Stimulated activated CD8-positive, alpha-beta memory T cell treated with anti-CD3 and anti-CD28 coated beads, Interleukin-2, amount 100 ng/mL, for 1 hour (primary cell): ENCODE measurements around the gene DTD2.
"Not testable (repeated sequence)": the region's sequence is repeated elsewhere in the genome, so short reads cannot be mapped to it uniquely, and the experiment has no call there.

ENCODE experiments used
- DNase-seq, 2 donors: peaks; one replicate each; pipeline ENCODE4 v3.0.0-alpha.2; 2020; ENCODE audit warnings: low read depth in 2 of 2

Gene DTD2

DNA sequence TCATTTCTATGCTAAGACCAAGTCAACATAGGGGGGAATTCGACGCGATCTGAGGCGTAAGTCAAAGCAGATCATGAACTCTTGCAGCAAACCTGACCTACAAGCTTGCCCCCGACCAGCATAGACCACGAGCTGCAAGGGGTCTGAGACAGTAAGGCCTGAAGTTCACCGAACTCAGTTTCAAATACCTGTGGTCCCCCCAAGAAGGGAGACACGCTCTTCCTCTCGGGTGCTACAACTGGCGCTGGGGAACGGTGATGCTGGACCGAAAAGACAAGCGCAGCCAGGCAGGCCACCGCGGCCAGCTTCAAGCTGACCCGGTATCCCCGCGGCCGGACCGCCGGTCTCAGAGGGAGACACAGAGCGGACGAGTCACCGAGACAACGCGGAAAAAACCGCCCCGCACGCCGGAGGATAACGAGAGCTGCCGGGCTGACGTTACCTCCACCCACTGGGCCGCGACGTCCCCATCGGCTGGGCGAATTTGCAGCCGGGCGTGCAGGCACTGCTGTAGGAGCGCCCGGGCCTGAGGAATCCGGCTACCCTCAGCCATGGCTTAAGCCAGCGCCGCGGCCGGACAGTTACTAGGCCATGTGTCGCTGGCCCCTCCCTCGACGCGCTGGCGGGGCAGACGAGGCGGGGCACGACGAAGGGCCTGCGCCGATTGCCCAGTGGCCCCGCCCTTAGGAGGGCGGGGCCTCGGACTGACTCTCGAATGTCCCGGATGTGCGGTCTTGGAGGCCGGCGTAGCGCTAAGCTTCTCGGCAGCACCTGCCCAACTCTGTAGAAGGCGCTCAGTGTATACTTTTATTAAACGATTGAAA is at the start of gene DTD2:
Gene DTD2, minus strand, starts transcription at position 666 of the 824 bp plus-strand sequence. Its CDS starts 113 bp downstream, at position 553.
- peak; percentile 86 for DNase-seq

DNA sequence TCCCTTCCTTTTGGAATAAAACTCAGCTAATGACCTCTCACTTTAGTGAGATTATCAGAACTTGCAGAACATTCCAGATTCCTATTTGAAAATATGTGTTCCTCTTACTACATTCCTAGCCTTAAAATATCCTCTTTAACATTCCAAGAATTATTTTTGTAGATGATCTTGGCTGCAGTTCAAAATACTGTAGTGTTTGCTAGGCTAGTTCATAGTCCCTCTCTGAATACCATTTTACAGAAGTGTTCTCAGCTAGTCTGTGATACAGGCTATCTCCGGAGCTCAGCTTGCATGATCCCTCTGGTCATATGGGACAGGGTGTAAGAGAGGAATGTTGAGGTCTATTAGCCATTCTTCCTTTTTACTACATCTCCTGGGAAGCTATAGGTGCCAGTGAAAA is 48.1 kb upstream of the DTD2 start:
- DNase-seq = no peak

DNA sequence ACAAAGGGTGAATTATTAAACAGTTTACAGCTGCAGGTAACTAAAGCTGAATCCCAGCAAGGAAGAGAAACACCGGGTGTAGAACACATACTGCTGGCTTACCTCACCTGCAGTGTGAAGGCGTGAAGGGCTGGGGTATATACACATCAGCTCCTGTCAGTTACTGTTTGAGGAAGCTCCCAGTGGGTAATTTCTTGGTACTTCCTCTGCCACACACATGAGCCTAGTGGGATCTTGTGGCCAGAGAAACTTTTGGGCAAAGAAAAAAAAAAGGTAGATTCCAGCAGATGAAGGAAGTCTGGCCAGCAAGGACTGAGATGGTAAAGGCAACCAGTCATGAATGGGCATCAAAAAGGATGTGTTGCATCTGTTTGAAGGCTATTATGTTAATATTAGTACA is 44.6 kb upstream of the DTD2 start:
- DNase-seq = no peak

DNA sequence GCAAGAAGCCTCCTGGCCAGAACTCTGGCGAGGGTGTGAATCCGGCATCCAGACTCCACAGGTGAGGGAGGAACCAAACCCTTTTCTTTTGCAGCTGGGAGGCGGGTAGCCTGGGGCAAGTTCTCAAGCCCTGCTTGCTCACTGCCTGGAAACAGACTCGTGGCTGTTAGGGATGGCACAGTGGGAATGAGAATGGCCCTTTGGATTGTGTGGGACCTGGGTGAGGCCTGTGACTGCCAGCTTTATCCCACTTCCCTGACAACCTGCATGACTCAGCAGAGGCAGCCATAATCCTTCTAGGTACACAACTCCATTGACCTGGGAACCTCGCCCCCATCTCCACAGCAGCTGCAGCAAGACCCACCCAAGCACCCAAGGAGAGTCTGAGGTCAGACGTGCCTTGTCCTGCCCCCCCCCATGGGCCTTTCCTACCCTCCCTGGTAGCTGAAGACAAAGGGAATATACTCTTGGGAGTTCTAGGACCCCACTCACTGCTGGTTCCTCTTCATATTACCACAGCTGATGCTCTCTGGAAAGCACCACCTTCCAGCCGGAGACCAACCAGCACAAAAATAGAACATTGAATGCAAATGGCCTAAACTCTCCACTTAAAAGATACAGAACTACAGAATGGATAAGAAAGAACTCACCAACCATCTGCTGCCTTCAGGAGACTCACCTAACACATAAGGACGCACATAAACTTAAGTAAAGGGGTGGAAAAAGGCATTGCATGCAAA is 35.6 kb upstream of the DTD2 start:
- DNase-seq = no peak

DNA sequence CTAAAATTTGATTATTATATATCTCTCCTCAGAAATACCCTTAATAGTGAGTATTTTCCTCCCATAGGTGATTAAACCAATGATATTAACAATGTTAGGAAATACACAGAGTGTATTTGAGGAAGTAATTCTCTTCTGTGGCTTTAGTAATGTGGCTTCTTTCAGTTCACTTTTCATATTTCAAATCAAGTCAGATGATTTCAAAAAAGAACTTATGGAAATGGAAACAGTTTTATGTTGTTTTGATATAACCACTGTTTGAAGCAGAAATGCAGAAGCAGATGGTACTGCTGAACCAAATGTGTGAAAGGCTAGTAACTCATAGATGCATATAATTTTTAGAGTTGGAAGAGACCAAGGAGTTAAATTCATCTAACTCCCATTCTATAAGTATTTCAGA is 32.4 kb upstream of the DTD2 start:
- no peak for DNase-seq

DNA sequence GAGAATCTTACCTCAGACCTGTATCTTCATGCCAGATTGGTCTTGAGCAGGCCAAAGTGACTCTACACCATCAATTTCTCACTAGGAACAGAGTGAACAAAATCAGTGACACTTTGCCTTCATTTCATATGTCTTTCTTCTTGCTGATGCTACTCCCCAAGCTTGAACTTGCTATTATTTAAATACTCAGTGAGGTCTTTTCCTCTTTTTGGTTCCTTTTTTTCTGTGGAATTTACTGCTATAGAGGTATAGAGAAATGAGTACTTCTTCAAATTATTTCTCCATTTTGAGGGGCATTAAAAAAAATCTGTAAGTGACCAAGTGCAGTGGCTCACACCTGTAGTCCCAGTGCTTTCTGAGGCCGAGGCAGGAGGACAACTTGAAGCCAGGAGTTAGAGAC is 30.6 kb upstream of the DTD2 start, which contains the start of gene GPR33:
Gene GPR33, minus strand, starts transcription at position 154 of the 400 bp plus-strand sequence. CDS start 4,074 bp downstream, outside the sequence.
- DNase-seq = no peak

DNA sequence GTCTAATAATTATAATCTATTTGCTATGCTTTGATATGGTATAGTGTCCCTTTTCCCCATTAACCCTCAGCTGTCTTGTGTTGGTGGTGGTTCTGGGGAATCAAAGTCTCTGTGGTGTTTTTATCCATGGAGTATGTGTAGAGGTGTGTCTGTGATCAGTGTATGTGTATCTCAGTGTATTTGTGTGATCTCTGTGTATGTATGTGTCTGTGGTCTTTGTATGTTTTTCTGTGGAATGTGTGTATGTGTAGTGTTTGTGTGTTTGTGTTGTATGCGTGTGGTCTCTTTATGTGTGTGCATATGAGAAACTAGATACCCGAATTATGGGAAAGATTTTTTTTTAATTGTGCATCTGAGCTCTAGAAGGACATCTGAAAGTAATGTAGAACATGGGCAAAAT is 29.5 kb upstream of the DTD2 start:
- no peak for DNase-seq

DNA sequence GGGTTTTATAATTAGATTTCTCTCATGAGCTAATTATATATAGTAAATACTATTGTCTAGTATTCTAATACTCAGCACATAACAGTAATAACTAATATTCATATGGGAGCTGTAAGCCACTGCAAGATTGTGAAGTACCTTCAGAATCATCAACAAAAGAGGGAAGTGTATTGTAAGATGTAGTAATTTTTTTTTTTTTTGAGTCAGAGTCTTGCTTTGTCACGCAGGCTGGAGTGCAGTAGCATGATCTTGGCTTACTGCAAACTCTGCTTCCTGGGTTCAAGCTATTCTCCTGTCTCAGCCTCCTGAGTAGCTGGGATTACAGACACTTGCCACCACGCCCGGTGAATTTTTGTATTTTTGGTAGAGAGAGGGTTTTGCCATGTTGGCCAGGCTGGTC is 27.4 kb upstream of the DTD2 start:
- DNase-seq = no peak

DNA sequence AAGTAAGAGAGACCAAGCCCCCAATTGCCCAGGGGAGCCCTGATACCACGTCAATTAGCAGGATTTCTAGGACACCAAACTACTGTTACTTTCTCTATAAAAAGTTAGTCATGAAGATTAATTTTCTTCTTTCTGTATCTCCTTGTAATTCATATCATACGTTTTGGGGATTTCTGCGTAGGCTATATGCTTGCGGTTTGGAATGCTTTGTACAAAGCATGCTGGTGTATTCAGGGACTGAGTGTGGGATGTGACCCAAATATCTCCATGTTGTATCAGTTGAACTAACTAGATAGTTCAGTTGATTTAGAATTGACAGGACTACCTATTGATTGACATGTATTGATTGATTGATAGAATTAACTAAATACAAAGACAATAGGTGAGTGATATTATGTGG is 22.9 kb upstream of the DTD2 start:
- DNase-seq = no peak

DNA sequence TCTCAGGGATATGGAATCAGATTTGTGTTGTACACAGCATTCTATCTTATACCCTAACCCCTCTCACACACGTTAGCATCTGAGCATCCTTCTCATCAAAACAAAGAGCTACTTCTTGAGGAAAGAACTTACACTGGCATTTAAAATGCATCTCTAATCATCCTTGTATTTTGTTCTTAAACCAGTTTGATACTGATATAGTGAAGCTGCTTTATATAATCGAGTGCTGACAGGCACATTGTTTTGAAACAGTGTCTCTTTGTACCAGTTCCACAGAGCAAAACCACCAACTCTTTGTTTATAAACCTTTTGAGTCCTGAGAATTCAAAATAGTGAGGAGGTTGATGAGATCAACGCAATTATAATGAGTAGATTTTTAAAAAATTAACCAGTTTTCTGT is 21.7 kb upstream of the DTD2 start:
- no peak for DNase-seq

DNA sequence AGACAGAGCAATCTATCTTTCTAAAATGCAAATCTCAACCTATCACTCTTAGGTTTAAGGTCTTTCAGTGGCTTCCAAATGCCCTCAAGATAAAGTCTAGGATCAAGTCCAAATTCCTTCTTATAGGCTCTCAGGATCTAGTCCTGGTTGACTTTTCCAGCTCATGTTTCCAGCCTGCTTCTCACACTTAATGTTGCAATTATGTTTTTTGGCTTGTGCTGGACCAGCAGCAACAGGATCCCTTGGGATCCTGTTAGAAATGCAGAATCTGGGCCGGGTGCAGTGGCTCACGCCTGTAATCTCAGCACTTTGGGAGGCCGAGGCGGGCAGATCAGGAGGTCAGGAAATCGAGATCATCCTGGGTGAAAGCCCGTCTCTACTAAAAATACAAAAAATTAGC is 19.9 kb upstream of the DTD2 start:
- no peak for DNase-seq

DNA sequence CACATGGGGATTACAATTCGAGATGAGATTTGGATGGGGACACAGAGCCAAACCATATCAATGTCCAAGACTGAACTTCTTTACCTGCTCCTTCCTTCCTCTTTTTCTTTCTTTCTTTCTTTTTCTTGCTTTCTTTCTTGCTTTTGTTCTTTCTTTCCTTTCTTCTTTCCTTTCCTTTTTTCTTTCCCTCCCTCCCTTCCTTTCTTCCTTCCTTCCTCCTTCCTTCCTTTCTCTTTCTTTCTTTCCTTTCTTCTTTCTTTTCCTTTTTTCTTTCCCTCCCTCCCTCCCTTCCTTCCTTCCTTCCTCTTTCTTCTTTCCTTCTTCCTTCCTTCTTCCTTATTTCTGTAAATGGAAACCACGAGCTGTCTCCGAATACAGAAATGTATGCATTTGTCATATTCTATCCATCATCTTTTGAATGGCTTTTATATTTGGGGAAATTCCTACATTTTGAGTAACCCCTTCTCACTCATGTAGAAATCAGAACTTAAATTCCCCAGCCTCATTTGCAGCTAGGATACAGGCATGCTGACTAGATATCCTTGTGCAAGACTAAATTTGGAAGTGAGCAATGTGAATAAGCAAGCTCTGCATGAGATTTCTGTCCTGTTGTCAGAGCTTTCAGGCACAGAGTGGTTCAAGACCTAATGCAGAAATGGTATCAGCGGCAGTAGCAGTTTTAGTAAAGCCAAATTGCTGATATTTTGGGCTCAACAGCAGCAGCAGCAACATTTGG is 19.0 kb upstream of the DTD2 start:
- DNase-seq = no peak

DNA sequence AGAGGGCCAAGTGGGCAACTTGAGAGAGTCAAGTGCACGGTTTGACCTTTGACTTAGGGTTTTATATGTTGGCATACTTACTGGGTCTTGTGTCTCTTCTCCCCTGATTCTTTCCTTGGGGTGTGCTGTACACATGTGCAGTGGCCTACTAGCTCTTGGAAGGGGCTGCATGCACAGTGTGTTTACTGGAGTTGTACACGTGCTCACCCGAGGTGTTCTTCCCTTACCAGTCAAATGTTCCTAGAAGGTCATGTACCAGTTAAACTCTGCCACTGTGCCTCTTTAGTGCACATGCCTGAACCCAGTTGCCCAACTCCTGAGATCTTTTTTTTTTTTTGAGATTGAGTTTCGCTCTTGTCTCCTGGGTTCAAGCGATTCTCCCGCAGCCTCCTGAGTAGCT is 9.2 kb upstream of the DTD2 start:
- no peak for DNase-seq

DNA sequence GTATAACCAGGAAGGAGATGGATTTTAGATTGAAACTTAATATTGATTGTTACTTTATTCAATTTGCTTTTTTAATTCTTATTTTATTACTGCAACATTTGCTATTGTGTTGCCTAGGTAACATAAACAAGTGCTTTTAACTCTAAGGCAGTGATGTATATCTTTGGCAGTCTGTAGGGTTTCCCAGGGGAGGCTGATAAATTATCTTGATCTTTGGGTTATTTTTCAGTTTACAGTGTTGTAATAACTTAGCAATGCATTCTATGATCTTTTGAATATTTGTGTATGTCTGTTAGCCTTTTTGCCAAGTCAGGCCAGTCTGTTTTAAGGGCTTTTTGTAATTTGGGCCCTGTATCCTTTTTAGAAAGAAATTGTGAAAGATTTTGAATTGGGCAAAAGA is 7.8 kb upstream of the DTD2 start:
- DNase-seq = no peak

DNA sequence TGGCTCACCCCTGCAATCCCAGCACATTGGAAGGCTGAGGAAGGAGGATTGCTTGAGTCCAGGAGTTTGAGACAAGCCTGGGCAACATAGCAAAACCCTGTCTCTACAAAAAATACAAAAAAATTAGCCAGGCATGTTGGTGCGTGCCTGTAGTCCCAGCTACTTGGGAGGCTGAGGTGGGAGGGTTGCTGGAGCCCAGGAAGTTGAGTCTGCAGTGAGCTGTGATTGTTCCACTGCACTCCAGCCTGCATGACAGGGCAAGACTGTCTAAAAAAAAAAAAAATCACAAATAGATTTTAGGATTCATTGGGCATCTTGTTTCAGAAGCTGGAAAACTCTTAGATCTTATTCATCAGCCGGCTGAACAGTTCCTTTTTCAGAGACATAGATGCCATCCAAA is 5.1 kb upstream of the DTD2 start:
- DNase-seq = not testable (repeated sequence)

DNA sequence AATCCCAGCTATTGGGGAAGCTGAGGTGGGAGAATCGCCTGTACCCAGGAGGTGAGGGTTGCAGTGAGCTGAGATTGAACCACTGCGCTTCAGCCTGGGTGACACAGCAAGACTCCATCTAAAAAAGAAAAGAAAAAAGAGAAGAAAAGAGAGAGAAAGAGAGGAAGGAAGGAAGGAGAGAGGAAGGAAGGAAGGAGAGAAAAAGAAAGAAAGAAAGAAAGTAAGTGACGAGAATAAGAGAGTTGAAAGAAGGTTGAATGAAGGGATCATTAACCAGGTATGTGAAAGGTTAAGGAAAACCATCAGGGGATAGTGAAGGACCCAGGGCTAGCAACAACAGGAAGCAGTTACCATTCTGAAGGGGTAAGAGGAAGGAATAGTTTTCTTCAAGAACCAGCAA is 4.2 kb upstream of the DTD2 start:
- DNase-seq = no peak

DNA sequence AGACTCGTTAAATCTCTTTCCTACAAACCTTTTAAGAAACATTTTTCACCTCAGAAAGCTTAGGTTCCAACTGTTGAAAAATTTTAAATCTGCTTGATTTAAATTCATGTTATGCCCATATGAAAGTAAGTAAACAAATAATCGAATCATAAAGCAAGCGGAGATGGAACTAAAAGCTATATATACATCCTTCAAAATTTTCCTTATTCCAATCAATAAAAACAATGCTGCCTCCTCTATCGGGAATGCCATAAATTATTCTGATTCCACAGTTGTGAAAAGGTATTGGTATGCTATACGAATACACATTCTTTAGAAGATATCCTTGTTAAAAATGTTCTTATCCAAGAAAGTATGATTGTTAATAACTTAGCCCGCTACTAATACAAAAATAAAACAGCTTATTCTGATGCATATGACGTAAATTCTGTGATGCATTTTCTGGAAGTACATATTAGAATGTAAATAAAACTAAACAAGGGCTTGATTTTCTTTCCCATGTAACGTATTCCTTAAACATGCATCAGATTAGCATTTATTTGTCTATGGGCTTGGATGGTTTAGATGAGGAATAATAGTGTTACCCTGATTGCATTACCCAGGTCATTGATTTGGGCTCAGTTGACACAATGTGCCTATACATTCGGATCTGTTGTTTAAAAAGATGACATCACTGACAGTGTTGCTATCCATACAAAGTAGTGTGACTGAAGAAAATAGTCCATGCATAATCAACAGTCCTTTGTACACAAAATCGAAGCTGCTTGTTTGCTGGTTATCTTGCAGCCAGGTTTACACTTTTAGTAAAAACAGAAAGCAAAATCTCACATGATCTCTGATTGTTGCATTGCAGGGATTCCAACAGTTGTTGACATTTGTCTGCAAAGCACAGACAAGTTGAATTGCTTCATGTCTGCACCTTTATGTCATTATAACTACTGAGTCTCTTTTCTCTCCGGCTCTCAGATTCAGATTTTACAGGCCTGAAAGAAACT is 656 bp upstream of the DTD2 start:
- no peak for DNase-seq

DNA sequence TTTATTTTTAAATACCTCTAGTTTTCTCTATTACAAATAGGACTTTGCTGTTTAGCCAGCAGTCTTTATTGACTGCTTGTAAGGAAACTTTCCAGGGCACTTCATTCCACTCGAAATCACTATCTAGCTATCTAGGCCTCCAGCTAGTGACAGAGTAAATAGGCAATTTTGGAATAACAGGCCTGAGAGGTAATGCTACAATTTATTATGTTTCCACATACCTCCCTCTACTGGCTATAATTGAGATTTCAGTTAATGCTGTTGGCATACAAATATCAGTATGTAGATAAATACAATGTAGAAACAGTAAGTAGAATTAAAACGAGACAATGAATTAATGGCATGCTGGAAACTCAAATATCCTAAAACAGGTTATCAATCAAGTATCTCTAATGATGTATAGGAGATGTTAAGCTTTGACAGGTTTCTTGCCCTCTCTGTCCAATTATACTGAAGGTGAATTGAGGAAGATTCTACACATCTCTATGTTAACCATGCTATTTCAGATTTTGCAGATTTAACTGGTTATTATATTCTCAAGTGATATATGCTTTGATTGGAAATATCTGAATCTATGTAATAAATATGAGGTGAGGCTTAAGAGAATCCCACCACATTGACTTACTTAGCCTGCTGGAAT is 7.2 kb downstream of the DTD2 start:
- DNase-seq = no peak

DNA sequence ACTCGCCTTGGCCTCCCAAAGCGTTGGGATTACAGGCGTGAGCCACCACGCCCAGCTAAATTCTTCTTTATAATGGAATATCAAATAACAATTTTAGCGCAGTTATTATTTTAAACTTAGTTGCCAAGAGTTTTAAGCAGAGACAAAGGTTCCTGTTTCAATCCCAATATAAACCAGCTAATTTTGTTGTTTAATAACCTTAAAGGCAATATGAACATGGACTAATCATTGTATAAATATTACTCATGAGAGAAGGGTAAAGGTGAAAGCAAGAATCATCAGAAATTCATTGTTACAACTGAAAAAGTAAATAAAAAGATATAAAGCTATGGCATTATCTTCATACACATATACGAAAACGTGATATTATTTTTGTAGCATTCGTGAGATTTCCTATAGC is 8.2 kb downstream of the DTD2 start:
- no peak for DNase-seq

DNA sequence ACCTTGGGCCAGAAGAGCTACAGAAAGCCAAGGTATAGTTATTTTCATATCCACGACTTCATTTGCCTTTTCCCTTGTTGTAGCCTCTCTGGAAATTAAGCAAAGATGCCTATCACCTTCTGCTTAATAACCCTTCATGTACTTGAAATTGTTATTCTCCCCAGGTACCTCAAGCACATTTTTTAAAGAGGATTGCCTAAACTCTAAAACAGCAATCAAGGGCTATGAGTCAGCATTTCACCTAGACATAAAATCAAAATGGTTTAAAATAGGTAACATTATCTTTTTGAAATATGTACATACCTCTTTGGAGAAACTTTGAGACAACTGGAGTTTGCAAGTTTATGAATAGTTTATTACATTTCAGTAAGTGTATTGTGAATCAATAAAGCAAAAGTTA is 11.6 kb downstream of the DTD2 start:
- no peak for DNase-seq

DNA sequence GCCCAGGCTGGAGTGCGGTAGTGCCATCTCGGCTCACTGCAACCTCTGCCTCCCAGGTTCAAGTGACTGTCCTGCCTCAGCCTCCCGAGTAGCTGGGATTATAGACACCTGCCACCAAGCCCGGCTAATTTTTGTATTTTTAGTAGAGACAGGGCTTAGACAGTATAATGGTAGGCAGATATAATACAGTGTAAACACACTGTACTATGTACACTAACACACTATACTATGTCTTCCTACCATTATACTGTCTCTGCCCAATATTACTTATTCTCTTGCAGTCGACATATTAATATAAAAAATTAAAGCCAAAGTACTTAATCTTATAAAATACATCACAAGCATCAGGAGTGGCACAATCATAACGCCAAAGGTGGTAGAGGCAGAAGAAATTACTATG is 15.0 kb downstream of the DTD2 start:
- DNase-seq = no peak
